ENCODE results near the gene CCBE1.
"Not testable (repeated sequence)": the region's sequence is repeated elsewhere in the genome, so short reads cannot be mapped to it uniquely, and the experiment has no call there.

Gene CCBE1

GRCh38 chr18:59697236-59697932 is at the start of gene CCBE1:
TSS of gene CCBE1 (minus strand) at chr18:59697423.
- no peak for FAIRE-seq

DNA sequence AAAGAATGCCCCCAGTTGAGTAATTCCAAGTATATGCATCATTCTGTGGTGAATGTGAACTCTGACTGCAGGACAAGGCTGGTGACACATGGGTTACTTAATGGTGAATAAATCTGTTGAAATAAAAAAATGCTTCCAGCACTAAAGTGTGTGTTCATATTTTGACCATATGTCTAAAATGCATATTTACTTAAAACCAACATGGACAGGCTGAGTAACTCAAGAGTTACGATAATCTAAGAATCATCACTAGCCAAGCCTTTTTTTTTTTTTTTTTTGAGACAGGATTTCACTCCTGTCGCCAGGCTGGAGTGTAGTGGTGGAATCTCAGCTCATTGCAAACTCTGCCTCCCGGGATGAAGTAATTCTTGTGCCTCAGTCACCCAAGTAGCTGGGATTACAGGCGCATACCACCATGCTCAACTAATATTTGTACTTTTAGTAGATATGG is 47.1 kb upstream of the CCBE1 start:
- no peak for FAIRE-seq

DNA sequence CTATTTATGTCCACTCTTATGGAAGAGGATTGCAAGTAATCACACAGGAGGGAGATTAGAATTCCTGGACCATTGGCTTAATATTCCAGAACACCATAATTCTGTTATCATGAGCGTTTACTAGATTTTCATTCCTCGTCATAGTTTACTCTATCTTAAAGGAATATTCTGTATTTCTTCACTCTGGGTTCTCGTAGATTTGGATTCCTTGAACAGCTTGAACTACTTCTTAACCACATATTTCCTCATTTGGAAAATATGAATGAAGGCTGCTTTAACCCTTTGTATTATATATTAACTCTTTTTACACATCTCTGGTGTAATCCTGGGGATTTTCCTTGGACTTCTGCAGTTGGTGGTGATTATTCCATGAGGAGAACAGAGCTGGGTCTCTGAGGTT is 46.3 kb upstream of the CCBE1 start:
- no peak for FAIRE-seq

GRCh38 chr18:59742325-59743111 is 45.3 kb upstream of the CCBE1 start:
- no peak for FAIRE-seq

DNA sequence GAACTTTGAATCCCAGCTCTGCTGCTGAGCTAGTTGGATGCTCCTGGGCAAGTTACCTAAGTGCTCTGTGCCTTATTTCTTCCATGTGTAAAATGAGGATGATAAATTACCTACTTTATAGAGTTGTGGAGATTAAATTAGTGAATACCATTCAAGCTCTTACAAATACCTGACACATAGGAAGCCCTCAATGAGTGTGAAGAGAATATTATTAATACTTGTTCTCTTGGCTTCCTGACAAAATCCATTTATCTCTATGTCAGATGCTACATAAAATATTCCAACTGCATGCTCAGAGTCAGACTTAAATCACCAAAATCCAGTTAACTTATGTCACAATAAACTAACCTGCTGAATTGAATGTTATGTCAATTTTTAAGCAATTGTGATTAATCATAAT is 42.9 kb upstream of the CCBE1 start:
- FAIRE-seq, result no peak

DNA sequence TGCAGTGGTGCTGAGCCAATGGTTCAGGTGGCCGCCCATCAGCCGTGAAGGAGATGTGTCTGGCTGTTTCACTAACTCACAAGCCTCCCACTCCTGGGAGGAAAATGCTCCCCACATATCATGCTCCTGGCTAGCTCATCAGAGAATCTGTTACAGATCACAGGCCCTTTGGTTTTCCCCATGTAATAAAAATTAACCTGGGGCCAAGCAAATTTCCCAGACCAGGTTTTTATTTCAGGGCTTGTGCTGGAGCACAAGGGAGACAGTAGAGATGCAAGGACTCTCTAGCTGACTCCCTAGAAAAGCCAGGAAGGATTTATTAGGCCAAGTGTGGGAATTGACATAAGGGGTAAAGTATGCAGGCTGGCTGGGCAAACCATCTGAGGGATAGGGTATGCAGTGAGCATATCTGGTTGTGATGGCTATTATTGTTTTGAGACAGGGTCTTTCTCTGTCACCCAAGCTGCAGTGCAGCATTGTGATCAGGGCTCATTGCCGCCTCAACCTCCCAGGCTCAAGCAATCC is 40.6 kb upstream of the CCBE1 start:
- no peak for FAIRE-seq

- not testable (repeated sequence) for FAIRE-seq
These were observed 40.1 kb upstream of the CCBE1 start for GRCh38 chr18:59737335-59737734.

- no peak for FAIRE-seq
These were observed 38.8 kb upstream of the CCBE1 start for GRCh38 chr18:59736061-59736460.

- FAIRE-seq, result no peak
These were observed 38.1 kb upstream of the CCBE1 start for GRCh38 chr18:59735269-59735860.

DNA sequence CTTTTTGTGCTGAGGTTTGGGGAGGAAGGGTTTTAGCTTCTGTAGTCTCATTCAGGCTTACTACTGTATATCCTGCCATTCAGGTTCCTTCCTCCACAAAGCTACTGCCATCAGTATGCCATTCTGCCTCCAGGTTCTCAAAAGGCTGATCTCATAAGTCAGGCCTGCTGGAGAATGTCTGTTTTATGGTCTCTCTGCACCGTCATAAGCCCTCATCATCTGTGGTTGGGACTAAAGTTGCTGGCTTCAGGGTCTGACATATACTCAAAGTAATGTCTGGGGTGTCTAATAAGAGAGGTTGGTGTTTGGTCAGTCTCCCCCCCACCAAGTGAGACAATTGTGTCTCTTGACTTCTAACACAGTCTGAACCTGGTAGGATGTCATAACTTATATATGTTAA is 36.2 kb upstream of the CCBE1 start:
- no peak for FAIRE-seq

DNA sequence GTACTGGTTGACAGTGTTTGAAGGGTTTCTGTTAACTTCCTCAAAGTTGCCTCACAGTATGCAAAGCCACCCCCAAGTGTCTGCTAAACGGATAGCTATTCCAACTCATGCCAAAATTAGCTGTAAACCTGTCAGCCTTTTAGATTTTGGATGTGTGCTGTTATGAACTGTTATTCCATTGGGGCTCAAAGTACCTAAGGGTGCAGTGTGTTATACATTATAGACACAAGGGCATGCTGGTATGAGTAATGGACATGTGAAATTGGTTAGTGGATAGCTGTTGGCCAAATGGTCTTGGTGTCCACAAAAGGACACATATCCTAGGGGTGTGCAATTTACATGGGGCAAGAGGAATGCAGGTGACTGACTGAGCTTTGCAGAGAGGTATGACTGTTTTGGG is 33.7 kb upstream of the CCBE1 start:
- no peak for FAIRE-seq

DNA sequence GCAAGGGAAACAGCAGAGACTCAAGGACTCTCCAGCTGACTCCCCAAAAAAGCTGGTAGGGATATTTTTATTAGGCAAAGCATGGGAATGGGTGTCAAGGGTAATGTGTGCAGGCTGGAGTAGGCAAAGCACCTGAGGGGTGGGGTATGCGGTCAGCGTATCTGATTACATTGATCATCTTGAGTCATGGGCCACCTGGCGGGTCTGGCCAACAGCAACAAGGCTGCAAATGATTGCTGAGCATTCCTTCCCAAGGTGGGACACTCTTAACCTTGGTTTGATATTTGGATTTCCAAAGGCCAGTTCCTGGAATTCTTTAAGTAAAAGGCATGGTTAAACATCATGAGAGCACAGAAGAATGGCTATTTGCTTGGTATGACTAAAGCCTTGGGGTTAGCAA is 32.6 kb upstream of the CCBE1 start:
- FAIRE-seq, result no peak

- no peak for FAIRE-seq
These were observed 31.6 kb upstream of the CCBE1 start for GRCh38 chr18:59728816-59729215.

GRCh38 chr18:59725142-59725541 is 27.9 kb upstream of the CCBE1 start:
- no peak for FAIRE-seq

- FAIRE-seq, result no peak
These were observed 26.9 kb upstream of the CCBE1 start for GRCh38 chr18:59724103-59724502.

DNA sequence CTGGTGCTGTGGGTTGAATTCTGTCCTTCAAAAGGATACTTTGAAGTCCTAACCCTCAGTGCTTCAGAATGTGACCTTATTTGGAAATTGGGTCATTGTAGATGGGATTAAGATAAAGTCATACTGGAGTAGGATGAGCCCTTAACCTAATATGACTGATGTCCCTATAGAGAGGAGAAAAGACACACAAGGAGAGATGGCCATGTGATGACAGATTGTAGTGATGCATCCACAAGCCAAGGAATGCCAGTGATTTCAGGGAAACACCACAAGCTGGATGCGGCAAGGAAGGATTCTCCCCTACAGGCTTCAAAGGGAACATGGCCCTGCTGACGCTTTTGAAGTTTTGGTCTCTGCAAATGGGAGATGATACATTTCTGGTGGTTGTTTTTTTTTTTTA is 24.7 kb upstream of the CCBE1 start:
- no peak for FAIRE-seq

DNA sequence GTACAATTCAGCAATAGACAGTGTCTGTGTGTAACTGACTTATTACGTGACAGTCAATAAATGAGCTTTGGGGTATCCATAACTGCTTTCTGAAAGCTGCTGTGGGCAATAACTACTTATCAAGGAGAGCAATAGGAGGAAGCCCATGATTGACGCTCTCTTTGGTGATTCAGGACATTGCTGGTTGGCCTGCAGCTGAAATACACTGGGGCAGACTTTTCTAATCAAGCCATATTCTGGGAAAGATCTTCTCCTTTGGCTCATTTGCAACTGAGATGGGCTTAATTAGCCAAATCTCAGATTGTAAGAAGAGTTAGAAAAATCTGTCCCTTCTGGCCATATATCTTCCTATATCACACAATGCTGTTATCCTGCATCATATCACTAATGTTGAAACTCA is 24.0 kb upstream of the CCBE1 start:
- FAIRE-seq, result no peak

GRCh38 chr18:59719544-59720181 is 22.4 kb upstream of the CCBE1 start:
- FAIRE-seq, result no peak

DNA sequence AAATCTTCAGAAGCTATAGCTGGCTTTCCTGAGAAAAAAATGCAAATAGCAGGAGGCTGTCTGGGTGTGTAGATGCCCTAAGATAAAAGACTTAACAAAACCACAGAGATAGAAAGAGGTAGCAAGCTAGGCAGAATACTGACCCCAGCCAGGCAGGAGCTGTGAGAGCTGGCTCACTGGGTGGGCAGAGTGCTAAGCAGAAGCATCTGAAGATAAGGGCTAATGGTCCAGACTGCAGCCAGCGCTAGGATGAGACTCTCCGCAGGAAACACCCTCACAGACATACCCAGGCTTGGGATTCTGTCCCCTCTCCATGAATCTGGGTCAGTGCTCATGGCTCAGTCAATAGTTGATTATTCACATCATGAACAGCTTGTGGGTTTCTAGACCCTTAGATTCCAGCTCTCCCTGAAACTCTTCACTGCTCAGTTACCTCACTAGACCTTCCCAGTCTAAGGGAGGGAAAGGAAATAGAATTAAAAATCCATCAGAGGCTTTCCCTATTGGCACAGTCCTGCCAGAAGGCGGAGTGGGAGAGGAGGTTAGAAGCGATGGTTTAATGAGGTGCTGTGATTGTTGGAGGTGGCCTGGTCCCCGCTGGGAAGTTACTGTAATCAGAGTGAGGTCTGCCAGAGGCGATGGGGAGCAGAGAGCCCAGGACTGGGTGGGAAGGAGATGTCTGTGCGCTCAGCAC is 21.4 kb upstream of the CCBE1 start:
- FAIRE-seq, result no peak

GRCh38 chr18:59718108-59718463 is 20.9 kb upstream of the CCBE1 start:
- FAIRE-seq, result no peak

- FAIRE-seq, result no peak
These were observed 20.1 kb upstream of the CCBE1 start for GRCh38 chr18:59717291-59717690.

GRCh38 chr18:59715966-59716369 is 18.7 kb upstream of the CCBE1 start:
- no peak for FAIRE-seq

- FAIRE-seq, result no peak
These were observed 18.2 kb upstream of the CCBE1 start for GRCh38 chr18:59715445-59715844.

Measured in G401.6 (cell line).